Measurements from ENCODE around the gene TSR3.

TSR3 gene

DNA sequence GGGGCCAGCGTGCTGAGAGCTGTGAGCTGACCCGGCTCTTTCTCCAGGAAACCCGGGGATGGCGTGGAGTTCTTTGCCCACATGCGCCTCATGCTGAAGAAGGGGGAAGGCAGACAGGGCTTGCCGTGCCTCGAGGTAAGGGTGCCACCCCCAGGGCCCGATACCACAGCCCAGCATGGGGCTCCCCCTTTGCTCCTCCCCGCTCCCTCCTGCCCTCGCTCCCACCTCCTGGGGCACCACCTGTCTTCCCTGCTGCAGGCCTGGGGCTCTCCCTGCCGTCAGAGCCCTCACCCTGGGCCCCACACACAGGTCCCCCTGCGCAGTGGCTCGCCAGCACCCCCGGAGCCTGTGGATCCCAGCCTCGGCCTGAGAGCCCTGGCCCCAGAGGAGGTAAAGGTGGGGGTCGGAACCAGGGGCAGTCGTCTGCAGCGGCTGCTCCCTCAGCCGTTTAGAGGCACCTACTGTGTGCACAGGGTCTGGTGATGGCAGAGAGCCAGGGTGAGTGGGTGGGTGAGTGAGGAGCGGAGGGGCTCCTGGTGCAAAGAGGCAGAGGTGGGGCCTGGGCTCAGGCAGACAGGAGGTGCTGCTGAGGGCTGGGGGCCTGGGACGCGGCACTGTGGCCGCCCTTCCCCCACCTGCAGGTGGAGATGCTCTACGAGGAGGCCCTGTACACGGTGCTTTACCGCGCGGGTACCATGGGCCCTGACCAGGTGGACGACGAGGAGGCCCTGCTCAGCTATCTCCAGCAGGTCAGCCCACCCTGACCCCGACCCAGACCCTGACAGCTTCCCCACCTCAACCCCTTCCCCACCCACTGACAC is 12.6 kb downstream of the TSR3 start:
- H3K56ac ChIP-seq (ENCODE audit: low read length) = no peak overlapping the region
- H2AK5ac ChIP-seq (ENCODE audit: low read length) = no peak overlapping the region
- H3K27ac ChIP-seq (ENCODE audit: low read depth, low read length) = no peak overlapping the region
- no peak overlapping the region for H2BK15ac ChIP-seq (replicated peaks; ENCODE audit: low read depth)
- H3K36me3 ChIP-seq (ENCODE audit: control insufficient read depth, insufficient read depth, low read length) = no peaks in the 10 kb centered on the region
- peaks cover 6% of the 10 kb centered on the region for H3K27me3 ChIP-seq (ENCODE audit: insufficient read depth, low read length, poor library complexity)
- no peak overlapping the region for H3K23ac ChIP-seq (ENCODE audit: low read length)
- DNase-seq = no peak
- H3K79me2 ChIP-seq (ENCODE audit: control insufficient read depth, insufficient read depth, low read length) = no peaks in the 10 kb centered on the region
- H4K8ac ChIP-seq (ENCODE audit: low read depth, low read length) = no peak overlapping the region
- no peak overlapping the region for H3K4me3 ChIP-seq (ENCODE audit: low read length)
- no peaks in the 10 kb centered on the region for H3K79me1 ChIP-seq (ENCODE audit: low read length)
- H4K5ac ChIP-seq (ENCODE audit: low read length) = no peak overlapping the region
- WGBS (ENCODE audit: extremely low coverage, insufficient coverage, low lambda C conversion rate) = no CpG with 5 or more reads among the region's 31 CpGs
- no peak overlapping the region for H3K9ac ChIP-seq (ENCODE audit: low read length)
- no peak overlapping the region for H3K4me2 ChIP-seq (ENCODE audit: low read length)
- H3K4ac ChIP-seq (ENCODE audit: low read depth, low read length) = no peak overlapping the region
- no peaks in the 10 kb centered on the region for H3K4me1 ChIP-seq (ENCODE audit: control insufficient read depth, low read depth, low read length)
- H3K18ac ChIP-seq (ENCODE audit: low read length) = no peak overlapping the region
- H2BK120ac ChIP-seq (ENCODE audit: low read depth, low read length) = no peak overlapping the region
- H2BK5ac ChIP-seq (ENCODE audit: low read length) = no peak overlapping the region

DNA sequence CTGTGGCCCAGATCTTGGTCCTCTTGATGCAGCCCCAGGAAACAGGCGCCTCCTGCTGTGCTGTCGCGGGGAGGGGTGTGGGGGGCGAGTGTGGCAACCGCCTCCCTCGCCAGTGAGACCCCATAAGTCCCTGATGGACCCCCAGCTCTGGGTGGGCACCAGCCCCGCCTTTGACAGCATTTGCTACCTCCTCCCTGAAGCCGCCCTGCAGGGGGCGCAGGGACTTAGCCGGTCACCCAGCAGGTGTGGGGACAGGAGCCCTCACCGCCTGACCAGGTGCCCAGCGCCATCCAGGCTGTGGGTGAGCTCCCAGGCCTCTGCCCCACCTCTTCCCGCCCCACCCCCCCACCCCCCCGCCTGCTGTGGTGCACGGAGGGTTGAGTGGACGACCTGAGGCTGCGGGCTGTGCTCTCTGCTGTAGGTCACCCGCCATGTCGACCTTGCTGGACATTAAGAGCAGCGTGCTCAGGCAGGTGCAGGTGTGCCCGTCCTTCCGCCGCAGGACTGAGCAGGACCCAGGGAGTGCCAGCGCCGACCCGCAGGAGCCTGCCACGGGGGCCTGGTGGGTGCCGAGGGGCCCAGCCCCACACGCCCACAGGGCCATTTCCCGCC is 13.5 kb downstream of the TSR3 start:
- Histone ChIP-seq H3K27me3 (ENCODE audit: insufficient read depth, low read length, poor library complexity) (peaks cover 10% of the 10 kb centered on the region), H4K5ac (ENCODE audit: low read length) (no peak overlapping the region), H2BK120ac (ENCODE audit: low read depth, low read length) (no peak overlapping the region), H2BK15ac (replicated peaks; ENCODE audit: low read depth) (no peak overlapping the region), H4K8ac (ENCODE audit: low read depth, low read length) (no peak overlapping the region), H3K4me3 (ENCODE audit: low read length) (no peak overlapping the region), H2BK5ac (ENCODE audit: low read length) (no peak overlapping the region), H3K79me1 (ENCODE audit: low read length) (no peaks in the 10 kb centered on the region), H3K9ac (ENCODE audit: low read length) (no peak overlapping the region), H3K4me2 (ENCODE audit: low read length) (no peak overlapping the region), H3K18ac (ENCODE audit: low read length) (no peak overlapping the region), H2AK5ac (ENCODE audit: low read length) (no peak overlapping the region), H3K4ac (ENCODE audit: low read depth, low read length) (no peak overlapping the region), H3K56ac (ENCODE audit: low read length) (no peak overlapping the region), H3K23ac (ENCODE audit: low read length) (no peak overlapping the region), H3K27ac (ENCODE audit: low read depth, low read length) (no peak overlapping the region), H3K4me1 (ENCODE audit: control insufficient read depth, low read depth, low read length) (no peaks in the 10 kb centered on the region), H3K36me3 (ENCODE audit: control insufficient read depth, insufficient read depth, low read length) (no peaks in the 10 kb centered on the region), H3K79me2 (ENCODE audit: control insufficient read depth, insufficient read depth, low read length) (no peaks in the 10 kb centered on the region)
- no CpG with 5 or more reads among the region's 30 CpGs for WGBS (ENCODE audit: extremely low coverage, insufficient coverage, low lambda C conversion rate)
- DNase-seq = no peak

DNA sequence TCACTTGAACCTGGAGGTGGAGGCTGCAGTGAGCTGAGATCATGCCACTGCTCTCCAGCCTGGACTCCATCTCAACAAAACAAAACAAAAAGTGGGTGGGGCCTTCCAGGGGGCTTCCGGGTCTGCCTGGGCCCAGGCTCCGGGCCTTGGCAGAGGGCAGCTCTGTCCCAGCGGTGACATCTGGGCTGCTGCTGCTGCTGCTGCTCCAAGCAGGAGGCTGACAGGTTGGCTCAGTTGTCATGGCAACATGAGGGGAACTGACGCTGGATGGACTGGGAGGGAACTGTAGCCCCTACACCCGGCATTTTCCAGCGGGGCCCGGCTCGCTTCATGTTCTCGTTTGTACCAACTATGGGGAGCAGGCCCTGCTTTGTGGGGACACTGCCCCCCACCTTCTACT is 14.2 kb downstream of the TSR3 start:
- Histone ChIP-seq H2BK5ac (ENCODE audit: low read length) (no peak overlapping the region), H3K56ac (ENCODE audit: low read length) (no peak overlapping the region), H3K9ac (ENCODE audit: low read length) (no peak overlapping the region), H3K23ac (ENCODE audit: low read length) (no peak overlapping the region), H4K8ac (ENCODE audit: low read depth, low read length) (no peak overlapping the region), H4K5ac (ENCODE audit: low read length) (no peak overlapping the region), H3K4me2 (ENCODE audit: low read length) (no peak overlapping the region), H3K27me3 (ENCODE audit: insufficient read depth, low read length, poor library complexity) (peaks cover 10% of the 10 kb centered on the region), H3K18ac (ENCODE audit: low read length) (no peak overlapping the region), H3K79me1 (ENCODE audit: low read length) (no peaks in the 10 kb centered on the region), H3K4me1 (ENCODE audit: control insufficient read depth, low read depth, low read length) (no peaks in the 10 kb centered on the region), H3K4ac (ENCODE audit: low read depth, low read length) (no peak overlapping the region), H3K36me3 (ENCODE audit: control insufficient read depth, insufficient read depth, low read length) (no peaks in the 10 kb centered on the region), H2AK5ac (ENCODE audit: low read length) (no peak overlapping the region), H3K27ac (ENCODE audit: low read depth, low read length) (no peak overlapping the region), H3K79me2 (ENCODE audit: control insufficient read depth, insufficient read depth, low read length) (no peaks in the 10 kb centered on the region), H3K4me3 (ENCODE audit: low read length) (no peak overlapping the region), H2BK15ac (replicated peaks; ENCODE audit: low read depth) (no peak overlapping the region), H2BK120ac (ENCODE audit: low read depth, low read length) (no peak overlapping the region)
- WGBS (ENCODE audit: extremely low coverage, insufficient coverage, low lambda C conversion rate) = no CpG with 5 or more reads among the region's 9 CpGs
- DNase-seq = peak; percentile 53

DNA sequence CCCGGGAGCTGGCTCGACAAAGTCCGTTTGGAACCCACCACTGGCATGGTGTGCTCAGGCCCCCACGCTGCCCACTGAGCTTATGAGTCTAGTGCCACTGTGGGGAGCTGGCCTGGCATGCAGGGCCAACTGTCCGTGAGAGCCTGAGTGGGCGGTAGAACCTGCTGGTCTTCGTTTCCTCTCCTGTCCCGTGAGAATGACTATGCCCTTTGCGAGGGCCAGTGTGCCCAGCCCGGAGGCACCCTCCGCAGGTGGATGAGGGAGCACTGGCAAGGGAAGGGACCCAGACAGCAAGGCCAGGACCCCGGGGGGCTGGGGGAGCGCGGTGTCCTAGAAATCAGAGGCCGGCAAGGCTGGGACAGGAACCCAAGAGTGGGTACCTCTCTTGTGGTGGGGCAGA is 15.1 kb downstream of the TSR3 start:
- no peaks in the 10 kb centered on the region for H3K36me3 ChIP-seq (ENCODE audit: control insufficient read depth, insufficient read depth, low read length)
- no peaks in the 10 kb centered on the region for H3K79me2 ChIP-seq (ENCODE audit: control insufficient read depth, insufficient read depth, low read length)
- H2BK15ac ChIP-seq (replicated peaks; ENCODE audit: low read depth) = no peak overlapping the region
- H4K5ac ChIP-seq (ENCODE audit: low read length) = no peak overlapping the region
- H3K4me1 ChIP-seq (ENCODE audit: control insufficient read depth, low read depth, low read length) = peaks cover under 1% of the 10 kb centered on the region
- no peak overlapping the region for H2BK120ac ChIP-seq (ENCODE audit: low read depth, low read length)
- no peak overlapping the region for H3K23ac ChIP-seq (ENCODE audit: low read length)
- H3K79me1 ChIP-seq (ENCODE audit: low read length) = no peaks in the 10 kb centered on the region
- H3K9ac ChIP-seq (ENCODE audit: low read length) = no peak overlapping the region
- H3K27me3 ChIP-seq (ENCODE audit: insufficient read depth, low read length, poor library complexity) = peaks cover 10% of the 10 kb centered on the region
- H4K8ac ChIP-seq (ENCODE audit: low read depth, low read length) = no peak overlapping the region
- H3K56ac ChIP-seq (ENCODE audit: low read length) = no peak overlapping the region
- WGBS (ENCODE audit: extremely low coverage, insufficient coverage, low lambda C conversion rate) = no CpG with 5 or more reads among the region's 15 CpGs
- H2AK5ac ChIP-seq (ENCODE audit: low read length) = no peak overlapping the region
- no peak overlapping the region for H3K4ac ChIP-seq (ENCODE audit: low read depth, low read length)
- no peak overlapping the region for H3K4me2 ChIP-seq (ENCODE audit: low read length)
- no peak overlapping the region for H3K4me3 ChIP-seq (ENCODE audit: low read length)
- H3K18ac ChIP-seq (ENCODE audit: low read length) = no peak overlapping the region
- DNase-seq = no peak
- no peak overlapping the region for H3K27ac ChIP-seq (ENCODE audit: low read depth, low read length)
- H2BK5ac ChIP-seq (ENCODE audit: low read length) = no peak overlapping the region

DNA sequence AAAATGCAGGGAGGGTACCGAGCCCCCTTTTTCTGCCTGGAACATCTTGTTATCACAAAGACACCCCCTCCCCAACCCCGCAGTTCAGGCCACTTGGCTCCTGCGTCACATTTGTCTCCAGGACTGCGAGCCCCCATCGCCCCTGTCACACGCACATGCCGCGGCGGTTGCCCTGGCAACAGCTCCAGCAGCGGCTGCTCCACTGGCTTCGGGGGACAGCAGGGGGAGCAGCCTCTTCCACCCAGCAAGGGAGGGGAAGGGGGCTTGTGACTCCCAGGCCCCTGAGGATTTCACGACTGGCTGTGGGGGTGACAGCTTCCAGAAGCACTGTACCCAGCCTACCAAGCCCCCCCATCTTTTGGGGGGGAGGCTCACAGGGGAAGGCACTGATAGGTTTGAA is 15.7 kb downstream of the TSR3 start:
- DNase-seq = peak; percentile 44
- WGBS (ENCODE audit: extremely low coverage, insufficient coverage, low lambda C conversion rate) = no CpG with 5 or more reads among the region's 12 CpGs
- no peak overlapping the region for H3K4me3 ChIP-seq (ENCODE audit: low read length)

More for the DNA sequence above, 15.7 kb downstream of the TSR3 start:
- Histone ChIP-seq H2BK120ac (ENCODE audit: low read depth, low read length) (no peak overlapping the region), H3K4me2 (ENCODE audit: low read length) (no peak overlapping the region), H3K18ac (ENCODE audit: low read length) (no peak overlapping the region), H3K56ac (ENCODE audit: low read length) (no peak overlapping the region), H2BK5ac (ENCODE audit: low read length) (no peak overlapping the region), H2BK15ac (replicated peaks; ENCODE audit: low read depth) (no peak overlapping the region), H2AK5ac (ENCODE audit: low read length) (no peak overlapping the region), H3K27ac (ENCODE audit: low read depth, low read length) (no peak overlapping the region), H3K4ac (ENCODE audit: low read depth, low read length) (no peak overlapping the region), H4K5ac (ENCODE audit: low read length) (no peak overlapping the region), H3K36me3 (ENCODE audit: control insufficient read depth, insufficient read depth, low read length) (no peaks in the 10 kb centered on the region), H3K9ac (ENCODE audit: low read length) (no peak overlapping the region), H3K23ac (ENCODE audit: low read length) (no peak overlapping the region), H4K8ac (ENCODE audit: low read depth, low read length) (no peak overlapping the region), H3K79me1 (ENCODE audit: low read length) (no peaks in the 10 kb centered on the region), H3K79me2 (ENCODE audit: control insufficient read depth, insufficient read depth, low read length) (no peaks in the 10 kb centered on the region), H3K27me3 (ENCODE audit: insufficient read depth, low read length, poor library complexity) (peaks cover 10% of the 10 kb centered on the region), H3K4me1 (ENCODE audit: control insufficient read depth, low read depth, low read length) (peaks cover 2% of the 10 kb centered on the region)

Data from mesendoderm (in vitro differentiated cells).